HuH-7.5 (cell line): ENCODE results near the gene C4B.

Experiments
- DNase-seq: peaks from one replicate; pipeline ENCODE4 v3.0.0; 2011; ENCODE audit warnings: low spot score

C4B gene

DNA sequence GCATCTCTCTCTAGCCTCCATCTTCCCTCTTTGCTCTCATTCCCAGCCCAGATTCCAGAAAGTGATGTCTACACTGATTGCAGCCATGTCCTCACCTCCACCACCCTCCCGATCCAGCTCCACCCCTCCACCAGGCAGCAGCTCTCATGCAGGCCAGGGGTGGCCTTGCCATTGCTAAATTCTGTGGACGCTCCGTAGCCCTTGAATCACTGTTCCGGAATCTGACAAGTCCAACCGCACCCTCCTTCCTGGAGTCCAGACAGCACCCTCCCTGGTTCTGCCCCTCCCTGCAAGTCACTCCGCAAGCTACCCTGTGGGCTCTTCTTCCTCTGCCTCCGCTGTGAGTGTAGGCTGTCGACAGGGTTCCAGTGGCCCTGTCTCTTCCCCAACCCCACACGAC, 68.3 kb downstream of the C4B start:
- no peak for DNase-seq

DNA sequence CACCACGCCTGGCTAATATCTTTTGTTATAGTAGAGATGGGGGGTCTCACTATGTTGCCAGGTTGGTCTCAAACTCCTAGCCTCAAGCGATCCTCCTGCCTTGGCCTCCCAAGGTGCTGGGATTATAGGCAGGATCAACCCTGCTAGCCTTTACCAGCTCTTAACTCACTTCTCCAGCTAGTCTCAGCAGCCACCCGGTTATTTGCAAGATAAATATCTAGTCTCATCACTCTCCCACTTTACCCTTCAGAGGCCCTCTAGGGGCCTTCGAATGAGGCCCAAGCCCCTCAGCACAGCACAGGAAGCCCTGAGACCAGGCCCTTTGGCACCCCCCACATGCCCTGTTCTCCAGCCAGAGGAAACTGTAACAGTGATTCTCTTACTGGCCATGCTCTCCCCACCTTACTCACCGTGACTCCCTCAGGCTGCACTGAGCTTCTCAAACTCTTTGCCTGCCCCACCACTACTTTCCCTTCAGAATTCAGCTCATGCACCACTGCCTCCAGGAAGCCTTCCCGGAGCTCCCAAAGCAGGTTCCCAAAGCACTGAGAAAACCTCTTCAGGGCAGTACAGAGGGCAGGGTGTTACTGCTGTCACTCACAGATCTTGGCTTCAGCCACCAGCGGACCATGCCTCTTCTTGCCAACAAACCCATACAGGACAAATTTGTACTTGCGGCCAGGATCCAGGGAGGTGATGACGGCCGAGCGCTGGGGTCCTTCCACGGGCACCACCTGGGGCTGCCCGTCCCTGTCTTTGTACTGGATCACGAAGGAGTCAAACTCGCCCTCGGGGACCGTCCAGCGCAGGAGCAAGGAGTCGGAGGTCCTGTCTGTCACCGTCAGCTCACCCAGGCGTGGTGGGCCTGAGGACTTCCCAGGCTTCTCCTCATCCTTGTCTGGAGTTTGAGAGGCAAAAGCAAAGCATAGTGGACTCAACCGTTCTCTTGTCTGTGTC, 69.5 kb downstream of the C4B start:
- DNase-seq = no peak

DNA sequence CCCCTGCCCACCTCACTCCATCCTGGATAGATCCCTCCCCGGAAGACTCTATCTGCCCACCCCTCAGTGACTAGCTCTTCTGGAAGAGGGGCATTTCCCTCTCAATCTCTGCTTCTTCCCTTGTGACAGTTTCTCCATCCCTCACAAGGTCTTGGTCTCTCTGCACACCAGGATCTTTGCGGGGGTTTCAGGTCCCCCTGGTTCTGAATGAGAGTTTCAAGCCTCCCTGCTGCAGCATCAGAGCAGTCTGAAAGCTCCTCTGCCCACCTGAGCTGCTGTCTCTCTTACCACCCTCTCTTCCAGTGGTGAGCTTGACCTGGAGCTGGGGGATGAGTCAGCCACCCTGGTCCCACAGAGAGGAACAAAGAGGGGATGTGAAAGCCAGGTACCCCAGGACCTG, 70.2 kb downstream of the C4B start:
- DNase-seq = no peak
